ENCODE results near the gene DGKG. TPM values are rescaled to one million over a fixed set of nuclear protein-coding genes. Genes with fewer than 3 reads are reported as not detected.

DGKG gene
- total and polyA plus RNA-seq, 10 of the 15 experiments (the other 5 are each of a cell fraction or from before 2014, with no cell fraction given) = 0.39 to 6.2 (median 4.7) TPM

DNA sequence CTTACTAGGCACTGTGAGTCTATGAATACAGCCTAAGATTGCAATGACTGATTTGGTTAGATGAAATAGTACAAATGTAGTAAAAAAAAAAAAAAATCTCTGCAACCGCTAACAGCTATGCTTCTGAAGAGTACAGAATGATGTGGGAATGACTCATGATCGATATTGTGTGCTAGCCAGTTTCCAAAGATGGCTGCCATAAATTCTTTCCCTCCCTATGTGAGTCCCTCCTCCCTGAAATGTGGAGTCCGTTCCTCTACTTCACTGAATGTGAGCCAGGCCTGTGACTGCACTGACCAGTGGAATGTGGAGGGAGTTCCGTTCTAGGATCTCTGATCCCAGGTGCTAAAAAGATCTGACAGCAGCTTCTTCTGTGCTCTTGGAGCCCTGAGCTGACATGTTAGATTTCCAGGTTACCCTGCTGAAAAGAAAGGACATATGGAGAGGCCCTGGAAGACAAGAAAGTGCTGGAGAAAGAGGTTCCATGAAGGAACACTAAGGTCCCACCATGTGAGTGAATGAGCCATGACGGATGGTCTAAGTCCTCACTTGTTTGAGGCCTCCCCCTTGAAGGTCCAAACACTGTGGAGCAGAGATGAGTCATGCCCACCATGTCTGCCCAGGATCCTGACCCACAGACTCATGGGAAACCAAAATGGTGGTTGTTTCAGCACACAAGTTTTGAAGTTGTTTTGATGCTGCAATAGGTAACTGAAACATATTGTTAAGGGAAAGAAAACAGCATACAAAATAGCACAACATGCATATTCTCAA, 46.3 kb downstream of the DGKG start:
- CTCF ChIA-PET = interaction anchor here (1.3 kb wide), 2 partner anchors 224 to 225 kb away, joined by 4 to 5 read pairs; no protein-coding TSS in a partner anchor
- intact Hi-C loops (cut with micrococcal nuclease; ENCODE audit: unreplicated experiment) = no loop called here
- no peak for FAIRE-seq

DNA sequence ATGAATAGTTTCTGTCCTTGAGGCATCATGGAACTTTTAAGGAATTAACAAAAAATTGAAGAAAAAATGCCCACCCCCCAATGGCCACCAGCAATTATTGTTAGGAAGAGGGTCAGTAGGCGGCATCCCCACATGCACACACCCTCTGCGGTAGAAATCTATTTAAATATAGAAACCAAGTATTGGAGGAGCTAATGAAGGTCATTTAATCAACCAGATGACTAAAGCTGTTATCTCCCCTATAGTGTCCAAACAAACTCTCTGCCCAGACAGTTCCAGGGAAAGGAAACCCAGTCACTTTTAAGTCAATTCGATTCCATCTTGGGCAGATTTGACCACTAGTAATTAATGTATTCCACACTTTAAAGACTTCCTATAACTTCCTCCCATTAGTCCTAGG, 47.1 kb downstream of the DGKG start:
- no TSS peak for BruUV-seq (replicated peaks)
- Histone ChIP-seq H4K20me1 (ENCODE audit: control insufficient read depth, insufficient read depth) (no peaks in the 10 kb centered on the region), H3K4me2 (ENCODE audit: control insufficient read depth, insufficient read depth) (no peak overlapping the region), H3K4me3 (no peak overlapping the region), H3K79me2 (ENCODE audit: control insufficient read depth, insufficient read depth, low read length) (no peaks in the 10 kb centered on the region), H2AFZ (ENCODE audit: control insufficient read depth, low read depth, low read length) (no peak overlapping the region), H3K36me3 (ENCODE audit: control insufficient read depth in 2 of 2, insufficient read depth in 2 of 2, low read length in 1 of 2) (no peaks in the 10 kb centered on the region), H3K9me3 (replicated peaks; ENCODE audit: control insufficient read depth, insufficient read depth, low read length) (no peaks in the 10 kb centered on the region), H3K4me1 (ENCODE audit: control insufficient read depth, insufficient read depth, low read length) (no peaks in the 10 kb centered on the region), H3K27me3 (replicated peaks in 1 of 2; ENCODE audit: control insufficient read depth in 2 of 2, insufficient read depth in 2 of 2, low read length in 1 of 2) (no peaks in the 10 kb centered on the region), H3K27ac (ENCODE audit: control insufficient read depth, insufficient read depth) (no peak overlapping the region), H3K9ac (ENCODE audit: control insufficient read depth, insufficient read depth, low read length) (no peak overlapping the region)
- 49% methylated on average over 3 of the region's 3 CpGs for WGBS (ENCODE audit: insufficient coverage, insufficient replicate concordance, low lambda C conversion rate, missing lambda C conversion rate)
- in situ Hi-C loops (cut with MboI) (no loop called here), intact Hi-C loops (cut with micrococcal nuclease; ENCODE audit: unreplicated experiment) (no loop called here)
- ATAC-seq = no peak
- POLR2A ChIA-PET = no interaction called here
- TF ChIP-seq CREB1 (IDR thresholded peaks at IDR 0.05; ENCODE audit: low read depth) (no peak), TCF7 (IDR thresholded peaks at IDR 0.05; ENCODE audit: borderline replicate concordance) (no peak), WRNIP1 (IDR thresholded peaks at IDR 0.05; ENCODE audit: borderline replicate concordance, low read depth, low read length) (no peak)
- SMC1A ChIA-PET (ENCODE audit: uncharacterized antibody, unreplicated experiment) = no interaction called here
- RAD21 ChIA-PET (ENCODE audit: unreplicated experiment) = interaction anchor here (0.7 kb wide), 1 partner anchor 389 kb away, joined by 3 read pairs; no protein-coding TSS in a partner anchor
- CTCF ChIA-PET = interaction anchor here (1.3 kb wide), 1 partner anchor 225 kb away, joined by 4 read pairs; no protein-coding TSS in a partner anchor
- FAIRE-seq = no peak
- no peak for DNase-seq (ENCODE audit: low read depth, low spot score)

More for the DNA sequence above, 46.3 kb downstream of the DGKG start:
- no TSS peak for BruUV-seq (replicated peaks)
- ChIA-PET RAD21 (ENCODE audit: unreplicated experiment) (interaction anchor here (1.2 kb wide), 1 partner anchor 224 kb away, joined by 3 read pairs; no protein-coding TSS in a partner anchor), POLR2A (no interaction called here), SMC1A (ENCODE audit: uncharacterized antibody, unreplicated experiment) (no interaction called here)
- Histone ChIP-seq H4K20me1 (ENCODE audit: control insufficient read depth, insufficient read depth) (no peaks in the 10 kb centered on the region), H3K4me3 (no peak overlapping the region), H2AFZ (ENCODE audit: control insufficient read depth, low read depth, low read length) (no peak overlapping the region), H3K36me3 (ENCODE audit: control insufficient read depth in 2 of 2, insufficient read depth in 2 of 2, low read length in 1 of 2) (no peaks in the 10 kb centered on the region), H3K4me2 (ENCODE audit: control insufficient read depth, insufficient read depth) (no peak overlapping the region), H3K79me2 (ENCODE audit: control insufficient read depth, insufficient read depth, low read length) (no peaks in the 10 kb centered on the region), H3K4me1 (ENCODE audit: control insufficient read depth, insufficient read depth, low read length) (no peaks in the 10 kb centered on the region), H3K27me3 (replicated peaks in 1 of 2; ENCODE audit: control insufficient read depth in 2 of 2, insufficient read depth in 2 of 2, low read length in 1 of 2) (no peaks in the 10 kb centered on the region), H3K9ac (ENCODE audit: control insufficient read depth, insufficient read depth, low read length) (no peak overlapping the region), H3K27ac (ENCODE audit: control insufficient read depth, insufficient read depth) (no peak overlapping the region), H3K9me3 (replicated peaks; ENCODE audit: control insufficient read depth, insufficient read depth, low read length) (no peaks in the 10 kb centered on the region)
- WGBS (ENCODE audit: insufficient coverage, insufficient replicate concordance, low lambda C conversion rate, missing lambda C conversion rate) = 38% methylated on average over 5 of the region's 5 CpGs
- ATAC-seq = no peak
- TF ChIP-seq SMC3 (IDR thresholded peaks at IDR 0.05; ENCODE audit: borderline replicate concordance, low read length) = no peak
- TF ChIP-seq MTA3 (IDR thresholded peaks at IDR 0.05; ENCODE audit: borderline replicate concordance, low read length) = no peak
- TF ChIP-seq, protein P1, sequence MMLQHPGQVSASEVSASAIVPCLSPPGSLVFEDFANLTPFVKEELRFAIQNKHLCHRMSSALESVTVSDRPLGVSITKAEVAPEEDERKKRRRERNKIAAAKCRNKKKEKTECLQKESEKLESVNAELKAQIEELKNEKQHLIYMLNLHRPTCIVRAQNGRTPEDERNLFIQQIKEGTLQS (IDR thresholded peaks at IDR 0.05; ENCODE audit: borderline replicate concordance, extremely low read depth, low read depth, low read length) = no peak
- no peak for TF ChIP-seq CHD1 (IDR thresholded peaks at IDR 0.05; ENCODE audit: low read depth, low read length)
- TF ChIP-seq POLR2AphosphoS2 (IDR thresholded peaks at IDR 0.05; ENCODE audit: low read depth, low read length) = no peak
- TF ChIP-seq NR2C1 (IDR thresholded peaks at IDR 0.05) = no peak
- no peak for TF ChIP-seq BRCA1 (IDR thresholded peaks at IDR 0.05; ENCODE audit: low read depth, low read length)
- TF ChIP-seq RAD51 (IDR thresholded peaks at IDR 0.05) = no peak
- no peak for TF ChIP-seq SREBF2 (IDR thresholded peaks at IDR 0.05; ENCODE audit: low read length)
- in situ Hi-C loops (cut with MboI) = no loop called here
- DNase-seq (ENCODE audit: low read depth, low spot score) = no peak
